ENCODE results near the gene GPI.
"Not testable (repeated sequence)": the region's sequence is repeated elsewhere in the genome, so short reads cannot be mapped to it uniquely, and the experiment has no call there.

Gene GPI

GRCh38 chr19:34364462-34364829, 550 bp upstream of the GPI start:
- H3K4me3 ChIP-seq (ENCODE audit: control insufficient read depth, low read depth, low read length), result peak overlapping the region; percentile 83
- no peak for TF ChIP-seq CTCF (conservative IDR thresholded peaks at IDR 0.05; ENCODE audit: control insufficient read depth, insufficient read depth, low read depth, low read length)
- no peak for DNase-seq (ENCODE audit: low read depth)

GRCh38 chr19:34365463-34366401, 736 bp downstream of the GPI start:
- peak overlapping the region; percentile 83 for H3K4me3 ChIP-seq (ENCODE audit: control insufficient read depth, low read depth, low read length)
- DNase-seq (ENCODE audit: low read depth), result peak; percentile 45
- no peak for TF ChIP-seq CTCF (conservative IDR thresholded peaks at IDR 0.05; ENCODE audit: control insufficient read depth, insufficient read depth, low read depth, low read length)

- peak; percentile 52 for DNase-seq (ENCODE audit: low read depth)
- TF ChIP-seq CTCF (conservative IDR thresholded peaks at IDR 0.05; ENCODE audit: control insufficient read depth, insufficient read depth, low read depth, low read length), result no peak
- no peak overlapping the region for H3K4me3 ChIP-seq (ENCODE audit: control insufficient read depth, low read depth, low read length)
These were observed 2.0 kb downstream of the GPI start for GRCh38 chr19:34366738-34367623.

- no peak for TF ChIP-seq CTCF (conservative IDR thresholded peaks at IDR 0.05; ENCODE audit: control insufficient read depth, insufficient read depth, low read depth, low read length)
- no peak for DNase-seq (ENCODE audit: low read depth)
- H3K4me3 ChIP-seq (ENCODE audit: control insufficient read depth, low read depth, low read length), result no peak overlapping the region
These were observed 2.6 kb downstream of the GPI start for GRCh38 chr19:34367624-34367957.

GRCh38 chr19:34368338-34368737, 3.3 kb downstream of the GPI start:
- no peak for TF ChIP-seq CTCF (conservative IDR thresholded peaks at IDR 0.05; ENCODE audit: control insufficient read depth, insufficient read depth, low read depth, low read length)
- DNase-seq (ENCODE audit: low read depth), result no peak
- no peak overlapping the region for H3K4me3 ChIP-seq (ENCODE audit: control insufficient read depth, low read depth, low read length)

GRCh38 chr19:34369166-34369565, 4.2 kb downstream of the GPI start:
- H3K4me3 ChIP-seq (ENCODE audit: control insufficient read depth, low read depth, low read length); DNase-seq (ENCODE audit: low read depth): not testable (repeated sequence)

GRCh38 chr19:34370117-34370516, 5.1 kb downstream of the GPI start:
- DNase-seq (ENCODE audit: low read depth), result no peak
- no peak overlapping the region for H3K4me3 ChIP-seq (ENCODE audit: control insufficient read depth, low read depth, low read length)
- TF ChIP-seq CTCF (conservative IDR thresholded peaks at IDR 0.05; ENCODE audit: control insufficient read depth, insufficient read depth, low read depth, low read length), result no peak
